Retina (tissue), 1 donor: ENCODE results near the gene FGF19.
A peak's percentile ranks its signal among the peaks of the same experiment; 100 is the strongest.

Experiments used
- DNase-seq: peaks from one replicate; pipeline ENCODE4 v3.0.0-alpha.2; 2016

FGF19 gene

GRCh38 chr11:69703768-69704507 is at the start of gene FGF19:
Gene FGF19 (minus strand): TSS chr11:69704022. CDS start chr11:69703876, 146 bp downstream.
- DNase-seq, result peak; percentile 71

DNA sequence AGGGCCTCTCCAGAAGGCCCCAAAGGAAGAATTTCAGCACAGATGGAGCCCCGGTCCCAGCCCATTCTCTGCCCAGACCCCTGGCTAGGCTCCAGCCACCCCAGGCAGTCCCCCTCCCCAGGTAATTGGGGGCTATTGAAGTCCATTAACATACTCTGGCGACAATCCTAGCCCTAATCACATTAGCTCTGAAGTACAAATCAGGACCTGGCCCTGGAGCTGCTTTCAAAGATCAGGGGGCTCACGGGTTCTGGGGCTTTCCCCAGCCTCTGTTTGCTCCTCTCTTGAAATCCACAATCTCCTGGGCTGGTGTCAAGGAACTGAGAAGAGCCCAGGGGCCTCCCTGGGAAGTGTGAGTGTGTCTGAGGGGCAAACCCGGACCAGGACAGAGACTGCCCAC is 49.1 kb upstream of the FGF19 start:
- DNase-seq, result no peak

GRCh38 chr11:69750875-69751597 is 47.2 kb upstream of the FGF19 start:
- DNase-seq, result no peak

DNA sequence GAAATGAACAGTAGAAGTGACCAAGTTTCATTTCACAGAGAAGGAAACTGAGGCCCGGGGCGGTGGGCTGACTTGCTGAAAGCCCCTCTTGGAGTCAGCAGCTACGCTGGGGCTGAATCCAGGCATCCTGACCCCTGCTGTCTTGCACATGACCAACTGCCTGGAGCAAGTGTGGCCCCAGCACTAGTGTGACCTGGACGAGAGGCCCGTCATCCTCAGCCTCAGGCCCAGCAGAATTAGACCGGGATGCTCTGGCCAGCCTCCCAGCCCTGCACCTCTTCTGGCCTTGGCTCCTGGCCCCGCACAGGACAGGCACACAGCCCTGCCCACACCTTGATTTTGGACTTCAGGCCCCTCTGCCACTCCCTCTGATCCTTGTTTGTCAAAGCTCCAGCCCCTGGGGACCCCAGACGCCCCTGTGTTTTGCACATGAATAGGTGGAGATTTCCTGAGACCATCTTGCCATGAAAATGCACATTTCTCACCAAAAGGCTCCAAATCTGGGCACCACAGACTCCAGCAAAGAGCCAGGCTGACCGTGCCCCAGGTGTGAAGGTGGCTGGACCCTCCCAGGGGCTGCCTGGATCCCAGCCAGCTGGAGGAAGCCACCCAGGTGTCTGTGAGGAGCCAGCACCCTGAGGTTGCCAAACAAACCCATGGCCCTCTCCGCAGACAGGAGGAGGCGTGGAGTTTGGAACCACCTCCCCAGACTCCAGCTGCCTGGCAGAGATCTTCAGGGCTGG is 46.5 kb upstream of the FGF19 start:
- no peak for DNase-seq

DNA sequence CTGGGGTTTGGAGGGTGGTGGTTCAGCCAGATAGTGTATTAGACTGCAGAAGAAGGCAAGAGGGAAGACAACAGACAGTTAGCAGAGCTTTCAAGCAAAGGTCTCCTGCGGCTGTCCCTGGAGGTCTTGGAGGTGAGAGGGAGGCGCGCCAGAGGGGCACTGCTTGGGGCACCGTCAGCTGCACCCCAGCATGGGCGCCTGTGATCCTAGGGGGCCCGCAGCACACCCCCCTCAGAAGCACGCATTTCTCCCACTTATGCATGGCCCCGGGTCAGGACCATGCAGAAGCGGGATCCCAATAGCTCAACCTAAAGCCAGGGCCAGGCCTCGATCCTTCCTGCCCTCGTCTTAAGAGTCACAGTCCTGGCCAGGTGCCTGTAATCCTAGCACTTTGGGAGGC is 44.8 kb upstream of the FGF19 start:
- DNase-seq, result no peak

DNA sequence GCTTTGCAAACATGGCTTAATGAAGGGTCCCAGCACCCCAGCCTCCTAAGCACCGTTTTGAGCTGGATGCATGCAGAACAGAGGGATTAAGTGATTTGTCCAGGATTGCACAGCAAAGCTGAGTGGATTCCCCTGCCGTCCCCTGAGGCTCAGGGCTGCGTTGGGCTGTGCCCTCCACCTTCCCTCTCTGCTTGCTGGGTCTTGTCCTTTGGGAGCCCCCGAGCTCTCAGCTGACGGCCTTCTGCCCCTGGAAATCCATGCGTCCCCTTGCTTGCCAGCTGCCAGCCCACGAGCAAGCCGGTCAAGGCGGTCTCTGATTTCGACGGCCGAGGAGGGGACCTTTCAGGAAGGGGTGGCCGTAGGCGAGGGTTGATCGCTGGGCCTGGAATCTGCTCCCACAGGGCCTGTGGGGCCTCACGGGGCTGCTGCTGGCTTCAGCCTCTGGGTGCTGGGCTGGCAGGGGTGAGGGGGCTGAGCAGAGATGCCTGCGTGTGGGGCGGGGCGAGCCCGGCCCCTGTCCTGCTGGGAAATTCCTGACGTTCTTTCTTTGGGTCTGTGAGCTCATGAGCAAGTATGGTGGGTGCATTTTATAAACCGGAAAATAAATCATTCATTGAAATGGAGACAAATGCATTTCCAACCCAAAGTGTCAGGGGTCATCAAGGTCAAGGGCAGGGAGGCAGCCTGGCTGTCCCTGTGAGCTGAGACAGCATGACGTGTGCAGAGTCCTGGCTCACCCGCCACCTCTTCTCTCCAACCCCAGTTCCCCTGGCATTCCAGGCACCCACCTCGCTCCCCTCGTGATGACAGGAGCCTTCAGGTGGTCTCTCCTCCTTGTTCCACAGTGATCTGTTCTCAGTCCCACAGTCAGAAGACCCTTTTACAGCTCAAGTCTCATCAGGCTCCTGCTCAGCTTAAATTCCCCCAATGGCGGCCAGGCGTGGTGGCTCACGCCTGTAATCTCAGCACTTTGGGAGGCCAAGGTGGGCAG is 43.2 kb upstream of the FGF19 start:
- DNase-seq, result peak; percentile 27

DNA sequence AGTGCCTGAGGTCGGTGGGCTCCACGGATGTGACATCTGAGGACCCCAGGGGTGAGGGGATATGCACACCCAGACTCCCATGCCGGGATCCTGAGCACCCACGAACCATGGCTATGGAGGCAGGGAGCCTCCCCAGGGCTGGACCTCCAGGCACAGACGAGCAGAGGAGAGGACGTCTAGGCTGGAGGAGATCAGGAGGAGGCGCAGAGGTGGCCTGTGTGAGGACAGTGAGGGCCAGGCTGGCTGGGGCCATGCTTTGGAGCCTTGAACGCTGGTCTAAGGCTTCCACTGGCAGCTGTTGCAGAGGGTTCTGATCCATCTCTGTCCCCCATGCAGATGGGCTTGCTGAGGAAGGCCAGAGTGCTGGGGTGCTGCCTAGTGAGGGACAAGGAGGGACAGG is 42.3 kb upstream of the FGF19 start:
- no peak for DNase-seq

DNA sequence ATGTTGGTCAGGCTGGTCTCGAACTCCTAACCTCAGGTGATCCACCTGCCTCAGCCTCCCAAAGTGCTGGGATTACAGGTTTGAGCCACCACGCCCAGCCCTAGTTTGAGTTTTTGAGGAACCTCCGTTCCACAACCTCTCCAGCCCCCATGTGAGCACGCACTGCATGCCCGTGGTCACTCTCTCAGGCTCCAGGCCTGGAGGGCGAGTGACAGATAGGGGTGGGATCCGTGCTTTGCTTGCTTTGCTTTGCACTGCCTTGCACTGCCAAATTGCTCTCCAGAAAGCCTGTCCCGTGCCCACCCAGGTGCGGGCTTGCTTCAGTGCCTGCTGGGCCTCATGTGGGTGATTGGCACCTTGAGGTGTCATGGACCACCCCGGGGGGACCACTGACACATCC is 41.4 kb upstream of the FGF19 start:
- no peak for DNase-seq

DNA sequence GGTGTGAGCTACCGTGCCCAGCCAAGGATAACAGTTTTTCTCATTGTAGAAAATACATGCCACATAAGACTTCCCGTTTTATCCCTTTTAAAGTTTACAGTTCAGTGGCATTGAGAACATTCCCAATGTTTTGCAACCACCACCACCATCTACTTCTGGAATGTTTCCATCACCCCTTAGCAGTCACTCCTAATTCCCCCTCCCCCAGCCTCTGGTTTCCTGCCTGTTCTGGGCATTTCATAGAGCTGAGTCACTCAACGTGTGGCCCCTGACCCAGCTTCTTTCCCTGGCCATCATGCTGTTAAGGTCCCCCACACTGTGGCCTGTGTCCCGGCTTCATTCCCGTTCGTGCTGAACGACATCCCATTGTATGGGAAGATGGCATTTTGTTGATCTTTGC is 40.6 kb upstream of the FGF19 start:
- peak; percentile 79 for DNase-seq

- no peak for DNase-seq
These were observed 31.0 kb upstream of the FGF19 start for GRCh38 chr11:69734841-69735240.

DNA sequence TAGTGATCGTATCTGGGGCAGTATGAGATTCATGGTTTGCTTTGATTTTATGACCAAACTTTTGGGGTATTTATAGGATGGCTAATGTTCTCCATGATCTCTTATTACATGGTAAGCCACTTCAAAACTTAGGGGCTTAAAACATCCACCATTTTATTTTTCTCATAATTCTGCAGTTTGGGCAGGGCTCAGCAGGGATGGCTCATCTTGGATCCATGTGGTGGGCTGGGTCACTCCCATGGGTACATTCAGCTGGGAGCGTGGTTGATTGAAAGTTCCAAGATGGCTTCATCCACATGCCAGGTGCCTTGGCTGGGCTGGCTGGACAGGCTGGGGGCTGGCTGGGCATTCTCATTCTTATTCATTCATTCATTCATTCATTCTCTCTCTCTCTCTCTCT is 30.5 kb upstream of the FGF19 start:
- DNase-seq, result no peak

DNA sequence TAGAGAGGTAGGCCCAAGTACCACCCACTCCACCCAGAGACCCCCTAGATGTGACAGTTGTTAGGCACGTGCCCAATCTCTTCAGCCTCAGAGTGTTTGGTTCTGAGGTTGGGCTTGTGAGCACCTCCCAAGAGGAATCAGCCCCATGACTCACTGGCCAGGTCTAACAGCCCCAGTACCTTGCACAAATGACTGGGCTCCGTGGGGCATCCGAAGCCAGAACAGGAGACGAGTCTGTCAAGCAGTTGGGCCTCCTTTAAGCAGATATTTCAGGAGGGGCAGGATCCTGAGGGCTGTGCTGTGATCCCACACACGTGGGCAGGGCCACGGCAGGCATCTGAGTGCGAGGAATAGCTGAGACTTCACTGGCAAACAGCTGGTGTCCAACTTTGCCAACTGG is 29.1 kb upstream of the FGF19 start:
- no peak for DNase-seq

DNA sequence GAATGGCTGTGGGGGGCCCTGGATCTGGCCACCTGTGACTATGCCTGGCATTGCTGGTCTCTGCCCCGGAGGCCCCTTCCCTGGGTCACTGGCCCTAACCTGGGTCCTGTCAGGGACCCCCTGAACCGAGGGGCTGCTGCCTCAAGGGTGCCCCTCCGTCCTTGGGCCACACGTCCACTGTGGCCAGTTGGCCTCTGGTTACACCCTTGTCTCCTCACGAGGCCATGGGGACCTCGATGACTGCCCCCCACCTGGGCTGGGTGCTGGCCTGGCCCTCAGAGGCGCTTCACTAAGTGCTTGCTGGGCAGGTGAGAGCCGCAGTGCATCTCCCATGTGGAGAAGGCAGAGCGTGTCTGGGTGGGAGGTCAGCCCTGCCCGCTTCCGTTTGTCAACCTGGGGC is 27.3 kb upstream of the FGF19 start:
- DNase-seq, result no peak

GRCh38 chr11:69730500-69730899 is 26.7 kb upstream of the FGF19 start:
- DNase-seq, result no peak

GRCh38 chr11:69729252-69729651 is 25.4 kb upstream of the FGF19 start:
- no peak for DNase-seq

DNA sequence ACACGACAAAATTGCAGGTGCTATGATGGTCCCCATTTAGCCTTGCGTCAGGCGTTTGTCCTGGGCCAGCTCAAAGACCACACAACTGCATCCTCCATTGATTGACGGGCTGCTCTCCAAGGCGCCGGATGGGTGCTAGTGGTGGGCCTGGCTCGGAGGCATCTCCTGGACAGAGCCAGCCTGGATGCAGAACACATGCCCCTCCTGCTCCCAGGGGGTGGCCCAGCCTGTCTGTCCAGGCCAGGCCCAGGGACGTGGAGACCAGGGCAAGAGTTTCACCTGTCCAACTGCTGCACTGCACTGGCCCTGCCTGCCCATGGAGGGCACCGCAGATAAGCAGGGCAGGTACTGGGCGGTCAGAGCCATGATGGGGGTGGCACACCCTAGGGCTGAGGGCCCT is 23.4 kb upstream of the FGF19 start:
- no peak for DNase-seq

GRCh38 chr11:69726481-69726880 is 22.7 kb upstream of the FGF19 start:
- DNase-seq, result no peak

- DNase-seq, result no peak
These were observed 22.2 kb upstream of the FGF19 start for GRCh38 chr11:69726019-69726418.

- no peak for DNase-seq
These were observed 17.9 kb upstream of the FGF19 start for GRCh38 chr11:69721745-69722144.

GRCh38 chr11:69721106-69721505 is 17.3 kb upstream of the FGF19 start:
- DNase-seq, result no peak

DNA sequence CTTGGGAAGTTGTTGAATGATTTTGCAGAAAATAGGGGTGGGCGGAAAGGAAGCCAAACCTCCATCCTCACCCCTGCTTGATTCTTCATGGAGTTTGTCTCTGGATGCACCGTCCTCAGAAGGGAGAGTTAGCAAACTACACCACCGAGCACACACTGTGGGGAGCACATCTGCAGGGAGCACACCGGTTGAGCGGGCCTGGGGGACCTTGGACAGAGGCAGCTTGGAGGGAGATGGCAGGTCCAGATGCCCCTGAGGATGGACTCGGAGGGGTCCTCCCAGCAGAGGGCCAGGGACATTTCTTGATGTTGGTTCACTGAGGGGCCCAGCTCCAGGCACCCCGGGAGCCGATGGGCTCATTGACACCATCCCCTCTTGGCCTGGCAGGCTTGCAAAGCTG is 15.1 kb upstream of the FGF19 start:
- no peak for DNase-seq

GRCh38 chr11:69718147-69718546 is 14.3 kb upstream of the FGF19 start:
- peak; percentile 87 for DNase-seq
